GM23338 (cell line): ENCODE data around the gene ILKAP. TPM values are rescaled to one million over a fixed set of nuclear protein-coding genes. Genes with fewer than 3 reads are reported as not detected.

Experiments used
- ATAC-seq: fragments of 200-7000 bp; cut with Tn5 transposase; 3 replicates; pipeline ENCODE4 v1.9.1; 2020
- DNase-seq: peaks from one replicate; pipeline ENCODE4 v3.0.0-alpha.2; 2015; ENCODE audit warnings: low spot score
- H2AFZ ChIP-seq: fragments of 200-600 bp; sonication (generic); 2 replicates; pipeline ENCODE4 v1.8.0; 2016; ENCODE audit warnings: antibody characterized with exemption, mild to moderate bottlenecking, moderate library complexity
- H3F3A ChIP-seq: fragments of 200-600 bp; sonication (generic); replicated peaks from 2 replicates; pipeline ENCODE4 v1.8.0; 2017; ENCODE audit warnings: antibody characterized with exemption, mixed run types, low read depth
- H3K27ac ChIP-seq: fragments of 200-600 bp; sonication (generic); 2 replicates; pipeline ENCODE4 v1.6.1; 2016; ENCODE audit warnings: low read depth
- H3K27me3 ChIP-seq: fragments of 200-600 bp; sonication (generic); 2 replicates; pipeline ENCODE4 v1.8.0; 2016; ENCODE audit warnings: mild to moderate bottlenecking, mixed run types, moderate library complexity; ENCODE audit not compliant: insufficient read depth
- H3K36me3 ChIP-seq: fragments of 200-600 bp; sonication (generic); 2 replicates; pipeline ENCODE4 v1.8.0; 2016; ENCODE audit warnings: mild to moderate bottlenecking; ENCODE audit not compliant: insufficient read depth
- H3K4me1 ChIP-seq: fragments of 200-600 bp; sonication (generic); 2 replicates; pipeline ENCODE4 v1.8.0; 2016; ENCODE audit warnings: mild to moderate bottlenecking, moderate library complexity; ENCODE audit not compliant: insufficient read depth
- H3K4me2 ChIP-seq: fragments of 200-600 bp; sonication (generic); 2 replicates; pipeline ENCODE4 v1.7.1; 2017; ENCODE audit warnings: mixed run types
- H3K4me3 ChIP-seq: fragments of 200-600 bp; sonication (generic); 2 replicates; pipeline ENCODE4 v1.6.1; 2016; ENCODE audit warnings: mixed run types
- H3K79me2 ChIP-seq: fragments of 200-600 bp; sonication (generic); replicated peaks from 2 replicates; pipeline ENCODE4 v1.8.0; 2017; ENCODE audit warnings: mild to moderate bottlenecking; ENCODE audit not compliant: insufficient read depth
- H3K9me2 ChIP-seq: fragments of 200-600 bp; sonication (generic); 2 replicates; pipeline ENCODE4 v1.8.0; 2017; ENCODE audit not compliant: insufficient read depth
- H4K20me1 ChIP-seq: fragments of 200-600 bp; sonication (generic); replicated peaks from 2 replicates; pipeline ENCODE4 v1.8.0; 2017; ENCODE audit warnings: mild to moderate bottlenecking; ENCODE audit not compliant: insufficient read depth
- H3K27ac Mint-ChIP-seq: 2 replicates; pipeline ENCODE4 v1.8.0; 2020; ENCODE audit warnings: inconsistent platforms, mild to moderate bottlenecking, moderate library complexity, mixed read lengths
- H3K27me3 Mint-ChIP-seq: 3 replicates; pipeline ENCODE4 v1.8.0; 2022; ENCODE audit warnings: low read depth, mild to moderate bottlenecking, moderate library complexity, mixed read lengths, inconsistent platforms; ENCODE audit not compliant: insufficient read depth, poor library complexity
- H3K36me3 Mint-ChIP-seq: 3 replicates; pipeline ENCODE4 v1.8.0; 2021; ENCODE audit warnings: low read depth, mild to moderate bottlenecking, inconsistent platforms, moderate library complexity, mixed read lengths
- H3K4me1 Mint-ChIP-seq: 3 replicates; pipeline ENCODE4 v1.8.0; 2020; ENCODE audit warnings: mild to moderate bottlenecking, inconsistent platforms, mixed read lengths
- H3K4me3 Mint-ChIP-seq: 3 replicates; pipeline ENCODE4 v1.8.0; 2021; ENCODE audit warnings: moderate library complexity, mild to moderate bottlenecking, inconsistent platforms, mixed read lengths
- H3K9me3 Mint-ChIP-seq: 3 replicates; pipeline ENCODE4 v1.8.0; 2020; ENCODE audit warnings: moderate library complexity, mild to moderate bottlenecking, inconsistent platforms, mixed read lengths
- CREB1 ChIP-seq: fragments of 250-450 bp; sonication (Bioruptor Pico); IDR thresholded peaks from 2 replicates; pipeline ENCODE4 v1.5.0; 2020; ENCODE audit warnings: low read depth, mild to moderate bottlenecking, moderate library complexity
- EZH2 ChIP-seq: fragments of 200-600 bp; sonication (generic); IDR thresholded peaks from one replicate; pipeline ENCODE4 v1.8.0; 2017; ENCODE audit warnings: antibody characterized with exemption, mild to moderate bottlenecking, low read depth; ENCODE audit not compliant: unreplicated experiment
- EZH2phosphoT487 ChIP-seq: fragments of 200-600 bp; sonication (generic); IDR thresholded peaks from one replicate; pipeline ENCODE4 v1.8.1; 2018; ENCODE audit warnings: antibody characterized with exemption; ENCODE audit not compliant: unreplicated experiment
- JUNB ChIP-seq: IDR thresholded peaks from one replicate; pipeline ENCODE4 v1.6.1; 2016; ENCODE audit warnings: antibody characterized with exemption; ENCODE audit not compliant: unreplicated experiment
- NANOG ChIP-seq: IDR thresholded peaks from 2 replicates; pipeline ENCODE4 v1.6.1; 2016; ENCODE audit warnings: antibody characterized with exemption, borderline replicate concordance
- POLR2AphosphoS5 ChIP-seq: IDR thresholded peaks from 2 replicates; pipeline ENCODE4 v1.6.1; 2016; ENCODE audit warnings: antibody characterized with exemption, low read depth
- REST ChIP-seq: IDR thresholded peaks from one replicate; pipeline ENCODE4 v1.6.1; 2018; ENCODE audit warnings: antibody characterized with exemption; ENCODE audit not compliant: unreplicated experiment
- STAT1 ChIP-seq: IDR thresholded peaks from one replicate; pipeline ENCODE4 v1.6.1; 2016; ENCODE audit warnings: antibody characterized with exemption; ENCODE audit not compliant: unreplicated experiment
- ZNF114 ChIP-seq: fragments of 250-450 bp; sonication (Bioruptor Pico); IDR thresholded peaks from 2 replicates; pipeline ENCODE4 v1.5.0; 2020; ENCODE audit warnings: mild to moderate bottlenecking, moderate library complexity
- ZNF331 ChIP-seq: fragments of 250-450 bp; sonication (Bioruptor Pico); IDR thresholded peaks from 2 replicates; pipeline ENCODE4 v1.5.0; 2020; ENCODE audit warnings: low read depth, mild to moderate bottlenecking, moderate library complexity
- polyA plus RNA-seq: library from polyadenylated mRNA; unstranded; fragments of >200 nt; fragmentation: Nextera tagmentation; extraction: Ambion mirVana; gene quantifications from 2 replicates; pipeline ENCODE4 v1.2.1, GENCODE V29; 2016
- total RNA-seq: library from RNA; depleted of rRNA; stranded (reverse); fragments of >200 nt; shearing (Covaris generic); gene quantifications from 2 replicates; pipeline ENCODE4 v1.2.3, GENCODE V29; 2014
- TF ChIP-seq, protein P1 (sequence below): IDR thresholded peaks from 2 replicates; pipeline ENCODE4 v1.6.1; 2016; ENCODE audit warnings: antibody characterized with exemption
- TF ChIP-seq, protein P2 (sequence below), 2 experiments: fragments of 200-600 bp in 1 of 2; sonication (generic) in 1 of 2; conservative IDR thresholded peaks; 2 replicates each; pipeline versions ENCODE4 v1.5.1 to v1.6.1; 2016 to 2017; ENCODE audit warnings: antibody characterized with exemption in 2 of 2, low read depth in 2 of 2, mild to moderate bottlenecking in 2 of 2, moderate library complexity in 1 of 2
- TF ChIP-seq, protein P3 (sequence below): fragments of 250-450 bp; sonication (Bioruptor Pico); IDR thresholded peaks from 2 replicates; pipeline ENCODE4 v1.5.0; 2020; ENCODE audit warnings: mild to moderate bottlenecking, moderate library complexity

The ILKAP gene
- total and polyA plus RNA-seq, 2 experiments from 2014 or later = 17.0 to 35.9 TPM

DNA sequence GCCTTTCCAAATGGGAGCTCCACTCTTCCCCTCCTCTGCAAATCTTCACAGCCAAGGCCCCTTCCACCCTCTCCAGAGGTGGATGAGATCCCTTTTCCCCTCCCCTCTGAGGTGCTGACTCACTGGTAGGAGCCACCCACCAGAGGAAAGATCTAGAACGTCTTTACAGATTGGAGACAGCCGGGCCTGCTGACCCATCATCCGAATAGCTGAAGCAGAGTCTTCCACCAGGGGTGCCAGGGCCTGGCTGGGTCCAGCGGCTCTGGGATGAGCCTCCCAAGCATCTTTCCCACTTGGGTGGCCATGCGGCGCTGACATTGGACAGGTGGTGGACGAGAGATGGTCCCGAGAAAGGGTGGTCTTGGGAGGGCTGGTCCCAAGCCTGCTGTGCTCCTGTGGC, 35.7 kb downstream of the ILKAP start:
- H3K27ac ChIP-seq = no peak overlapping the region
- H3K4me3 ChIP-seq = no peak overlapping the region
- H3F3A ChIP-seq = no peaks in the 10 kb centered on the region
- H2AFZ ChIP-seq = no peak overlapping the region
- Mint-ChIP-seq H3K9me3 (no peaks in the 10 kb centered on the region), H3K36me3 (peaks cover 27% of the 10 kb centered on the region), H3K27me3 (peaks cover 25% of the 10 kb centered on the region), H3K4me1 (no peaks in the 10 kb centered on the region), H3K4me3 (no peak overlapping the region), H3K27ac (peak overlapping the region; percentile 88)
- no peaks in the 10 kb centered on the region for H3K4me1 ChIP-seq
- TF ChIP-seq CREB1 (CRISPR knock-in tag) (no peak), REST (no peak), NANOG (no peak), ZNF114 (CRISPR knock-in tag) (no peak), EZH2 (no peak), POLR2AphosphoS5 (no peak), EZH2phosphoT487 (no peak), STAT1 (no peak), JUNB (no peak), ZNF331 (no peak)
- TF ChIP-seq, protein P1, sequence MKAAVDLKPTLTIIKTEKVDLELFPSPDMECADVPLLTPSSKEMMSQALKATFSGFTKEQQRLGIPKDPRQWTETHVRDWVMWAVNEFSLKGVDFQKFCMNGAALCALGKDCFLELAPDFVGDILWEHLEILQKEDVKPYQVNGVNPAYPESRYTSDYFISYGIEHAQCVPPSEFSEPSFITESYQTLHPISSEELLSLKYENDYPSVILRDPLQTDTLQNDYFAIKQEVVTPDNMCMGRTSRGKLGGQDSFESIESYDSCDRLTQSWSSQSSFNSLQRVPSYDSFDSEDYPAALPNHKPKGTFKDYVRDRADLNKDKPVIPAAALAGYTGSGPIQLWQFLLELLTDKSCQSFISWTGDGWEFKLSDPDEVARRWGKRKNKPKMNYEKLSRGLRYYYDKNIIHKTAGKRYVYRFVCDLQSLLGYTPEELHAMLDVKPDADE = no peak
- TF ChIP-seq, protein P2, sequence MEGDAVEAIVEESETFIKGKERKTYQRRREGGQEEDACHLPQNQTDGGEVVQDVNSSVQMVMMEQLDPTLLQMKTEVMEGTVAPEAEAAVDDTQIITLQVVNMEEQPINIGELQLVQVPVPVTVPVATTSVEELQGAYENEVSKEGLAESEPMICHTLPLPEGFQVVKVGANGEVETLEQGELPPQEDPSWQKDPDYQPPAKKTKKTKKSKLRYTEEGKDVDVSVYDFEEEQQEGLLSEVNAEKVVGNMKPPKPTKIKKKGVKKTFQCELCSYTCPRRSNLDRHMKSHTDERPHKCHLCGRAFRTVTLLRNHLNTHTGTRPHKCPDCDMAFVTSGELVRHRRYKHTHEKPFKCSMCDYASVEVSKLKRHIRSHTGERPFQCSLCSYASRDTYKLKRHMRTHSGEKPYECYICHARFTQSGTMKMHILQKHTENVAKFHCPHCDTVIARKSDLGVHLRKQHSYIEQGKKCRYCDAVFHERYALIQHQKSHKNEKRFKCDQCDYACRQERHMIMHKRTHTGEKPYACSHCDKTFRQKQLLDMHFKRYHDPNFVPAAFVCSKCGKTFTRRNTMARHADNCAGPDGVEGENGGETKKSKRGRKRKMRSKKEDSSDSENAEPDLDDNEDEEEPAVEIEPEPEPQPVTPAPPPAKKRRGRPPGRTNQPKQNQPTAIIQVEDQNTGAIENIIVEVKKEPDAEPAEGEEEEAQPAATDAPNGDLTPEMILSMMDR (conservative IDR thresholded peaks at IDR 0.05; ENCODE audit: low read depth in 2 of 2) = no peak
- TF ChIP-seq, protein P3, sequence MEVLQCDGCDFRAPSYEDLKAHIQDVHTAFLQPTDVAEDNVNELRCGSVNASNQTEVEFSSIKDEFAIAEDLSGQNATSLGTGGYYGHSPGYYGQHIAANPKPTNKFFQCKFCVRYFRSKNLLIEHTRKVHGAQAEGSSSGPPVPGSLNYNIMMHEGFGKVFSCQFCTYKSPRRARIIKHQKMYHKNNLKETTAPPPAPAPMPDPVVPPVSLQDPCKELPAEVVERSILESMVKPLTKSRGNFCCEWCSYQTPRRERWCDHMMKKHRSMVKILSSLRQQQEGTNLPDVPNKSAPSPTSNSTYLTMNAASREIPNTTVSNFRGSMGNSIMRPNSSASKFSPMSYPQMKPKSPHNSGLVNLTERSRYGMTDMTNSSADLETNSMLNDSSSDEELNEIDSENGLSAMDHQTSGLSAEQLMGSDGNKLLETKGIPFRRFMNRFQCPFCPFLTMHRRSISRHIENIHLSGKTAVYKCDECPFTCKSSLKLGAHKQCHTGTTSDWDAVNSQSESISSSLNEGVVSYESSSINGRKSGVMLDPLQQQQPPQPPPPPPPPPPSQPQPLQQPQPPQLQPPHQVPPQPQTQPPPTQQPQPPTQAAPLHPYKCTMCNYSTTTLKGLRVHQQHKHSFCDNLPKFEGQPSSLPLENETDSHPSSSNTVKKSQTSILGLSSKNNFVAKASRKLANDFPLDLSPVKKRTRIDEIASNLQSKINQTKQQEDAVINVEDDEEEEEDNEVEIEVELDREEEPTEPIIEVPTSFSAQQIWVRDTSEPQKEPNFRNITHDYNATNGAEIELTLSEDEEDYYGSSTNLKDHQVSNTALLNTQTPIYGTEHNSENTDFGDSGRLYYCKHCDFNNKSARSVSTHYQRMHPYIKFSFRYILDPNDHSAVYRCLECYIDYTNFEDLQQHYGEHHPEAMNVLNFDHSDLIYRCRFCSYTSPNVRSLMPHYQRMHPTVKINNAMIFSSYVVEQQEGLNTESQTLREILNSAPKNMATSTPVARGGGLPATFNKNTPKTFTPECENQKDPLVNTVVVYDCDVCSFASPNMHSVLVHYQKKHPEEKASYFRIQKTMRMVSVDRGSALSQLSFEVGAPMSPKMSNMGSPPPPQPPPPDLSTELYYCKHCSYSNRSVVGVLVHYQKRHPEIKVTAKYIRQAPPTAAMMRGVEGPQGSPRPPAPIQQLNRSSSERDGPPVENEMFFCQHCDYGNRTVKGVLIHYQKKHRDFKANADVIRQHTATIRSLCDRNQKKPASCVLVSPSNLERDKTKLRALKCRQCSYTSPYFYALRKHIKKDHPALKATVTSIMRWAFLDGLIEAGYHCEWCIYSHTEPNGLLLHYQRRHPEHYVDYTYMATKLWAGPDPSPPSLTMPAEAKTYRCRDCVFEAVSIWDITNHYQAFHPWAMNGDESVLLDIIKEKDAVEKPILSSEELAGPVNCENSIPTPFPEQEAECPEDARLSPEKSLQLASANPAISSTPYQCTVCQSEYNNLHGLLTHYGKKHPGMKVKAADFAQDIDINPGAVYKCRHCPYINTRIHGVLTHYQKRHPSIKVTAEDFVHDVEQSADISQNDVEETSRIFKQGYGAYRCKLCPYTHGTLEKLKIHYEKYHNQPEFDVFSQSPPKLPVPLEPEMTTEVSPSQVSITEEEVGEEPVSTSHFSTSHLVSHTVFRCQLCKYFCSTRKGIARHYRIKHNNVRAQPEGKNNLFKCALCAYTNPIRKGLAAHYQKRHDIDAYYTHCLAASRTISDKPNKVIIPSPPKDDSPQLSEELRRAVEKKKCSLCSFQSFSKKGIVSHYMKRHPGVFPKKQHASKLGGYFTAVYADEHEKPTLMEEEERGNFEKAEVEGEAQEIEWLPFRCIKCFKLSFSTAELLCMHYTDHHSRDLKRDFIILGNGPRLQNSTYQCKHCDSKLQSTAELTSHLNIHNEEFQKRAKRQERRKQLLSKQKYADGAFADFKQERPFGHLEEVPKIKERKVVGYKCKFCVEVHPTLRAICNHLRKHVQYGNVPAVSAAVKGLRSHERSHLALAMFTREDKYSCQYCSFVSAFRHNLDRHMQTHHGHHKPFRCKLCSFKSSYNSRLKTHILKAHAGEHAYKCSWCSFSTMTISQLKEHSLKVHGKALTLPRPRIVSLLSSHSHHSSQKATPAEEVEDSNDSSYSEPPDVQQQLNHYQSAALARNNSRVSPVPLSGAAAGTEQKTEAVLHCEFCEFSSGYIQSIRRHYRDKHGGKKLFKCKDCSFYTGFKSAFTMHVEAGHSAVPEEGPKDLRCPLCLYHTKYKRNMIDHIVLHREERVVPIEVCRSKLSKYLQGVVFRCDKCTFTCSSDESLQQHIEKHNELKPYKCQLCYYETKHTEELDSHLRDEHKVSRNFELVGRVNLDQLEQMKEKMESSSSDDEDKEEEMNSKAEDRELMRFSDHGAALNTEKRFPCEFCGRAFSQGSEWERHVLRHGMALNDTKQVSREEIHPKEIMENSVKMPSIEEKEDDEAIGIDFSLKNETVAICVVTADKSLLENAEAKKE = no peak
- ATAC-seq (no peak), DNase-seq (no peak)
- no peaks in the 10 kb centered on the region for H3K79me2 ChIP-seq
- H3K4me2 ChIP-seq = no peak overlapping the region
- H3K27me3 ChIP-seq = peaks cover 26% of the 10 kb centered on the region
- no peaks in the 10 kb centered on the region for H4K20me1 ChIP-seq
- H3K9me2 ChIP-seq = no peaks in the 10 kb centered on the region
- H3K36me3 ChIP-seq = no peaks in the 10 kb centered on the region
